Activated CD8-positive, alpha-beta memory T cell treated with anti-CD3 and anti-CD28 coated beads, Interleukin-2, amount 50 U/mL, for 1 hour (primary cell): ENCODE data around the gene KCNH1.

Source experiments
- DNase-seq: peaks from one replicate; pipeline ENCODE4 v3.0.0-alpha.2; 2020; ENCODE audit errors: extremely low read depth

The KCNH1 gene

DNA sequence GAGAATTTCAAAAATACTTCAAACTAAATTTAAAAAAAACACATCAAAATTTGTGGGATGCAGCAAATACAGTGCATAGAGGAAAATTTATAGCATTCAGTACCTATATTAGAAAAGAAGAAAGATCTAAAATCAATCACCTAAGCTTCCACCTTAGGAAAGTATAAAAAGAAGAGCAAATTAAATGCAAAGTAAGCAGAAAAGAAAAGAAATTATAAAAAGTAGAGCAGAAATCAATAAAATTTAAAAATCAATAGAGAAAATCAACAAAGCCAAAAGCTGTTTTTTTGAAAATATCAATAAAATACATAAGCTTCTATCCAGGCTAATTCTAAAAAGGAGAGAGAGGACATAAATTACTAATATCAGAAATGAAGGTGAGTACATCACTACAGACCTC, 255.4 kb downstream of the KCNH1 start:
- DNase-seq = no peak

DNA sequence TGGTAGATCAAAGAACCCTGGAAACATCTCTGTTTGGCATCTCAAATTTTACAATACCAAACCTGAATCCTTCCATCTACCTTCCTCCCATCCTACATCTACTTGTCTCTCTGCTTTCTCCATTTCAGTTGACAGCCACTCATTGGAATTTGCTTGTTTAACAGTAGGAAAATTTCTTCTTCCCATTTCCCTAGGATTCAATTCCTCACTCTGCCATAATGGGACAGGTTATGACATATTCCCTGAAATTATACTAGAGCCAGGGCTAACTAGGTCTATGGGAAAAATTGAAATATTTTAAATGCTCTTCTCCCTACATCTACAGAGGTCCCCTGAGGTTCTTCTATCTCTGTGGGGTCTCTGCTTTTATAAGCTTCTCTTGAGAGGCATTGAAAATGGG, 257.7 kb downstream of the KCNH1 start:
- DNase-seq = no peak

DNA sequence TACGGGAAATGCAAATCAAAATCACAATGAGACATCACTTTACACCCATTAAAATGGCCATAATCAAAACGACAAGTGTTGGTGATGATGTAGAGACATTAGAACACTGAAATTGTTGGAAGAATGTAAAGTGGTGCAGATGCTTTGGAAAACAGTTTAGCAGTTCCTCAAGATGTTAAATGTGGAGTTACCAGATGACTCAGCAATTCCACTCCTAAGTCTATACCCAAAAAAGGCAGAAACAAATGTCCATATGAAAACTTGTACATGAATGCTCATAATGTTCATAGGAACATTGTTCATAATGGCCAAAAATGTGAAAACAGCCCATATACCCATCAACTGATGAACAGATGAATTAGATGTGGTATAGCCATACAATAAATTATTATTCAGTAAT, 267.4 kb downstream of the KCNH1 start:
- no peak for DNase-seq

DNA sequence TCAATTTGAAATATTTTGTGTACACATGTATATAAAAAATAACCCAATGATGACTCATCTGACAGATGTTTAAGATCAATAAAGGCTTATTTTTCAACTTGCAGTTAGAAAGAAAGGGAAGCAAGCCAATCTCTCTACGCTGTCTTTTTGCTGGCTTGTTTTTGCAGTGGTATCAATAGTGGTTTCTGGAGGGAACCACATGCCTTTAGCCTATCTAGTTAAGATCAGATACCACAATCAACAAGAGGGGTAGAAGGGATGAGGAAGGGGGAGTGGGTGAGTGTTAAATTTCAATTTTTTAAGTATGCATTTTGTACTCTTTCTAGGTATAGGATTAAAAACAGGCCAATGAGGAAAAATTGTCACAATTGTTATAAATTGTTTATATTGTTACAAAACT, 276.2 kb downstream of the KCNH1 start:
- no peak for DNase-seq

DNA sequence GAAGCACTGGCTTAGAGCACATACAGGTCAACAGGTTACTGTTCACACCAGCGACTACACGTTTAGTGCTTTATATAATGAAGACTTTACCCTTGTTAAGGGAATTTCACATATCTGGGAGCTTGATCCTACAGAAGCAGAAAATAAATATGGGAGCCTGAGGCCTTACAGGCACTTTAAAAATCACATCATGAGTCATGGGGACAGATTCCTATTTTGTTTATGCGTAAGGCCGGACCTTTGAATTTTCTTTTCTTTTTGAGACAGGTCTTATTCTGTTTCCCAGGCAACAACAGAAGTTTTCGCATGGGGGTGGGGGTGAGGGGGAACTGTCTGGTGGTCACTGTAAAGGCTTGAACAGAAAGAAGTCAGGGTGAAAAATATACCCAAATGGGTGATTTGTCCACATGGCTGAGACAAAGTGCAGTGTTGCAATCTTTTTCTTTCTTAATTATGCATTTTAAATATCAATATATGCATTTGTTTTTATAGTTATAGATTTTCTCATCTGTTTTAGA, 276.7 kb downstream of the KCNH1 start:
- no peak for DNase-seq

DNA sequence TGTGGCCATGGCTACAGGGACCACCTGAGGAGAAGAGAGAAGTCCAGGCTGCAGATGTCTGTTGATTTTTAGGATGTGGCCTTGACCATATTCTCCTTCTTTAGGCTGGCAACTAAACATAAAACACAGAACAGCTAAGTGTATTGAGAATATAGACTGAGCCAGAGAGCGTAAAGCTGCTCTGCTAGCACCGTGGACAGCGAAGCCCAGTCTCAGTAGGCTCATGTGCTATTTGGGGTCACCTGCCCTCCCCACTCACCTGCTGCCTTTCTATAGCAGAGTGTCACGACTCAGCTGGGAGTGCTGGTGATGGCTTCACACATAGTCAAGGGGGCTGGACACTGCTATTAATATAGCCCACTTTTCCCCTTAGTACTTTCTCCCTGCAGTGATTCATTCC, 278.5 kb downstream of the KCNH1 start:
- DNase-seq = no peak

DNA sequence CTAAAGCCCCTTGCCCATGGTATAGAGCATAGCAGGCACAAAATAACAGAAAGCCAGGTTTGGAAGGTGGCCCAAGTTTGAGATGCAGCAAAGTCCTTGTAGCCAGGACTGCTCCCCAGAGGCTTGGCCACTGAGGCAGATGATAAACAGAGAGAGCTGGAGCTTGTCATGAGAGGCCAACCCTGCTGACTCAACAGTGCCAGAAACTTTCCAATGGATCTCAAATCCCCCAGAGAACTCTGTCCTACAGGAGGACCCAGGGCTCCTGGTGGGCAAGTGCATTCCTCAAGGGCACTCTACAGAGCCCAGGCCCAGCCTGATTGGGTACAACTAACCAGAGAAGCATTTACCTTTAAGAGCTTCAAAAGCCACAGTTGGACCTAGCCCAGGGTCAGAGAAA, 280.7 kb downstream of the KCNH1 start:
- no peak for DNase-seq

DNA sequence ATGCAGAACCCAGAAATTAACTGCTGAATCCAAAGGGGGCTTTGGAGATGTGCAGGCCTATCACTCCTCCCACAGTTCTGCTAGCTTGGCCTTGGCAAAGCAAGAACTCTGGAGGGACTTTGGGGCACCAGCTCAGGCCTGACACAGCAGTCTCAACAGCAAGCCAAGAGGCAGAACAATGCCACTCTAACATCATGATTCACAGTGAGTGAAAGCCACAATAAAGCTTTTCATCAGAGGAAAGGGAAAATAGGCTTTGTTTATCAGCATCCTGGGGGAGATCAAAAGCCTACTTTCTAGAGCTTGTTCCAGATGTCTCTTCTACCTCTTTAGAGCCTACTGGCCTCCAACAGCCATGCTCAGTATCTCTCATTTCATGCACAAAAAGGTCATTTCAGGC, 283.4 kb downstream of the KCNH1 start:
- DNase-seq = no peak

DNA sequence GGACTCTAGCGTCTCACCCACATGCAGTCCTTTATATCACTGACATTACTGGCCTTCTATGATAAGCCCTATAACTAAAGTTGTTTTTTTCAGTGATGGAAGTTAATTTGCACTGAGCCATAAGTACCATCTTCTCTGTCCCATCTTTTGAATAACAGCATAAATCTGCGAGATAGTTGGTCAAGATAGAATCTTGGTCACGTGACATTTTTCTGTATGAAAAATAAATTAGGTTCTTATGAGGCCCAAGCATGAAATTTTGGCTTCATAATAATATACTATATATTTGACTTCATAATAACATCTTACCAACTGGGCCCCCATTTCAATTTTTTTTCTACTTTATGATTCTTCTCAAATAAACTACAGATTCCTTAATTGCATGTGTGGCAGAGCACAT, 285.5 kb downstream of the KCNH1 start:
- no peak for DNase-seq

DNA sequence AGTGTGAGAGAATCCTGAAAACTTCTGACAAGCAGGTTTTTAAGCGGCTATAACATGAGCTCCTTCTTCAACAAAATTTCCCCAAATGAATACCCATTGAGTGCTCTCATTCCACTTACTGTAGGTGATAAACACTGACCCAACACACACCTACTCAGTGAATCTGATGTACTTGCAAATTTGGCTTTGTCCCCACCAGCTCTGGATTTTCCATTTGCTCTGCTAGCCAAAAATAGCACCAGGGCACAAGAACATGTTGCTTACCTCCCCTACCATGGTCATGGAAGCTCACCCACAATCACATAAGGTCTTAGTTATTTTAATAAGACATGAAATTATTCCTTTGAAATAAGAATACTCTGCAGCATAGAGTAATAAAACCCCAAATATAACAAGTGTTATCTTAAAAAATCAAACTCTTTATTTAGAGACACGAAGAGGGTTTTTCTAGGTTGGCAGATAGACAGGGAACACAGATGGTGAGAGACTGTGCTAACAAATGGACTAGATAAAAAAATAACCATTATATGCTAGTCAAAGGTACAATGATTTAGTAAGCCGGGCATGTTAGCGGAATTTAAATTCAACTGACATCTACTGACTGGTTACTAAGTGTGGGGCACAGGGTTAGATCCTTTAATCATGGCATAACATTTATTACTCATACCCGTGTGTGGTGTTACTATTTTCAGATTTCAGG, 291.9 kb downstream of the KCNH1 start:
- DNase-seq = no peak

DNA sequence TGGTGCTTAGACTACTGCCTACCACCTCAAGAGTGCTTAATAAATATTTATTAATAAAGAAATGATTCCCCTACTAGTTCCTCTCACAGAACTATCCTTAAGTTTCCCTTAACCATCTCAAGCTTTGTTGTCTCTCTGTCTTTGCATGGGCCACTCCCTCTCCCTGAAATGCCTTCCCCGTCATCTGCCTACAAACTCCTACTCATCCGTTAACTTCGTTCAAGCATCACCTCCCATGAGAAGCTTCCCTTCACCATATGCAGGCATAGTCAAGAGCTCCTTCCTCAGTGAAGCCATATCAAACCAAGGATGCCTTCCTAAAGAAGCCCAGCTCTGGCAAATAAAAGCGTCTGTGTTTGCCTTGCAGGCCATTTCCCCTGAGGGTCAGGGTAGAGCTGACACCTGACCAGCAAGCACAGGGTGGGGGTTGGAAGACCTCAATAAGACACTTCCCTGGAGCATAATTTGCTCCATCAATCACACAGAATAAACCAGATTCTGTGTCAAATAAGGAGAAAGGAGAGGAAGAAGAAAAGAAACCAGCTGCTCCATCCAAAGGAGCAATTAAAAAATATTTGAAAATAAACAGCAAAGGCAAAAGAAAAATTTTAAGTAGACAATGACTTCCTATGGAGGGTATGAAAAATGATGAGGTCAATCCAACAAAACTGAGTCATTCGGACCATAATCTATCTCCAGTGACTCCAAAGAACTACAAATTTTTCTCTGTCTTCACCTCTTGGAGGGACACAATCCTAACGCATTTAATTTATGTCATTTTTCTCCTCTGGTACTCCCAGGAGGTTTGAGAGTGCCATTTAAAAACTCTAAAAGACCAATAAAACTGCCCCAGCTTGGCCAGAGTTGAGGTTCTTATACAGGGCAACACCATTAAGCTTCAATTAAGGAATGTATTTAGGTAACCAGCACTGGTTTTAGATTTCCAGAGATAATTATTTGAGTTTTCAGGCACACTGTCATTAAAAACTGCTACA, 303.6 kb downstream of the KCNH1 start:
- no peak for DNase-seq

DNA sequence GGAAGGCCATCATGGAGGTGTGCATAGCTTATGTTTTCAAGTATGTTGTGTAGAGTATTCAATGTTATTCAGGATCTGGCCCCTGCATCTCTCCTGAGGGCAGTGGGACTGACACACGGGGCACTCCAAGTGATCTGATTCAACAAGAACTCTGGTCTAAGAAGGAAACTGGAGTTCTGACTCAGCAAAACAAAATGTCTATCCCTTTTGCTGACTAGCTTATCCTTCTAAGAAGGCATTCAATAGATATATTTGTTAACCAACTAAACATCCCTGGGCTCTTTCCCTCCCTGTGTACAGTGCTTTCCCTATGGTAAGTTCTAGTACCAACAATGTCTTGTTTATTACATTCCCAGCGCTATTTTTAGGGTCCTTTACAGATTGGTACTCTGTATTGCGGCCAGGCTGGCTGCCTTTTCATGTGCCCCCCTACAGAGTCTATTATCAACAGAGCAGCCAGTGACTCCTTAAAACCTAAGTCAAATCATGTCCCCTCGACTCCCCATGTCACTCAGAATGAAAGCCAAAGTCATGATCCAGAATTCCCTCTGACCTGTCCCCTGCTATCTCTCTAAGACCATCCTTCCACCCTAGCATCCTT, 304.9 kb downstream of the KCNH1 start:
- DNase-seq = no peak

DNA sequence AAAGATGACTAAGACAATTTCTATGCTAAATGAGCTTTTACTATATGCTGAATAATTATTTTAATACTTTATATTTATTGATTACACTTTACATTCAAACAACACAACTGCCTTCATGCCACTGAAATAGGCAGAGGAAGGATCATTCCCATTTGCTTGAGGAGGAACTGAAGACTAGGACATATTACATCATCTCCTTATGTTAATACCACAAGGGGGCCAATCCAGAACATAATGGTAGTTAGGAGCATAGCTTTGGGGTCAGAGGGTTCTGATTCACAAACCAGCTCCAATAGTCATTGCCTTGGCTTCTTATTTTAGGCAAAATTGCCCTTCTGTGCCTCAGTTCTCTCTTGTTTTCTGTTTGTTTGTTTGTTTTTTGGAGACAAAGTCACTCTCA, 306.5 kb downstream of the KCNH1 start:
- DNase-seq = no peak

DNA sequence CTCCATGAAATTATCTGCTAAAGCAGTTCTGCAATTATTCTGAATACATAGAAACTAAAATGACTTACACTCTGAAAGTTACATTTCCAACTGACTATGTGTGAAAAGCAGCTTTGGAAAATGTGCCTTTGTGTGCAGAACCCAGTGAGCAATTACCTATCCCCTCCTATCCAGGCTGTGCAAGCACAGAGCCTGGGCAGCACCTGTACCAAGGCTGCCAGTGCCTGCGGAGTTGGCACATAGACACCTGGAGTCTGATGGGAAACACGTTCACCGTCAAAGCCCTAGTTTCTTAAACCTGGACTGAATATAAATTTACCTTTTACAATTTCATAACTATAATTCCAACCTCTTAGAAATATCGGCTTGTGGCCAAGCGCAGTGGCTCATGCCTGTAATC, 307.3 kb downstream of the KCNH1 start:
- no peak for DNase-seq

DNA sequence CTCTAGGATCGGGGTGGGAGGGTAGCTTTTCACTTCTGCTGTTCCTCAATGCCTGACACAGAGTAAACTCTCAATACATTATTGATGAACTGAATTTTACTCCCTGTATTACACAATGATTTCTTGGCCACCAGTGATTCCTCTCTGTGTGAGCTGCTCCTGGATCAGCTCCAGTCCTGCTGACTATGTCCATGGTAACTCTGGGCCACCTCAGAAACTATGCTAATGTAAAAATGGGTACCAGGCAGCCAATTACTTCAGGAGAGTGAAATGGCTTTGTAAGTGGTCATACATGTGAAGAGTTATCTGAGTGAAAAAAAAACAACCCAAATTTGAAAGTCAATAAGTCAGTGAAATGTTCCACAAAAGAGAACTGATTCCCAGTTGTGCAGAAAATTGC, 311.0 kb downstream of the KCNH1 start:
- DNase-seq = no peak

DNA sequence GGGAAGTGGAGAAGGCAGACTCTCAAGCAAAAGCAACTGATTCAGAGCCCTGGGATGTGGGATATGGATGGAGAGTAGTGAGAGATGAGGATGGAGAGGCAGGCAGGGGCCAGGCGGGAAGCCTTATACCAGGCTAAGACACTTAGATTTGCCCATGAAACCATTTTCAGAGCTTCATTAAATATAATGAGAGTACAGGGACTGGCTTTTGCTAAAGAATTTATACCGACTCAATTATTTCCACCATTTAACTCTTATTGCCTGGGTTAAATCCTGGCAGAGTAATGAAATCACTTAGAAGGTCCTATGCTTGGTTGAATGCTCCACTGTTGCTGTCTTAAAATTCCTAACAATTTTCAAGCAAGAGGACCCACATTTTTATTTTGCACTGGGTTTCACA, 311.7 kb downstream of the KCNH1 start:
- no peak for DNase-seq

DNA sequence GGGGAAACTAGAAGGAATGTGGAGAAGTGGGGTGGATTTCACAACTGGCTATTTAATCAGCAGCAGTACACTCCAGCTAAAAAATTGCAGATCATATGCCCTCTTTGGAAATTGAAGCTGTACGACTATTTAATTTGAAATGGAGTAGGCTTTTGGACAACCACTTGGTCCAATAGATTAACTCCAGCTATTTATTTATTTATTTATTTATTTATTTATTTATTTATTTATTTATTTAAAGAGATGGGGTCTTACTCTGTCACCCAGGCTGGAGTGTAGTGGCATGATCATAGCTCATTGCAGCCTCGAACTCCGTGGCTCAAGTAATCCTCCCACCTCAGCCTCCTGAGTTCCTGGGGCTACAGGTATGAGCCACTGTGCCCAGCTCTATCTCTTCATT, 312.3 kb downstream of the KCNH1 start:
- no peak for DNase-seq

DNA sequence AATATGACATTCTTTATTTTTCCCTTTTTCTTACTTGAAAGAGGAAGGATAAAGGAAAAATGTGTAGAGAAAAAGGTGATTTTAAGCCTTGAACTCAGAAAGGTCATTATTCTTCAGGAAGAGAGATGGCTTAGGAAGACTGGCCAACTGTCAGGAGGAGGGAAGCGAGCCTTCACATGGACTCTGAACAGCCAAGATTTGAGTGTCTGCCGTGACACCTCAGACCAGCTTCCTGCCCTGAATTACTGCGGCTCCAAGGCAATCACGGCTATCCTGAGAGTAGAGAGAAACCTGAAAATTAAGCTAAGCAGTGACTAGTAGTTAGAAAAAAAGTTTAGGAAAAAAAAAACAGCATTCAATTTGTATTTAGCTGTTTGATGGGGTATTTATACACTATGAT, 314.7 kb downstream of the KCNH1 start:
- no peak for DNase-seq

DNA sequence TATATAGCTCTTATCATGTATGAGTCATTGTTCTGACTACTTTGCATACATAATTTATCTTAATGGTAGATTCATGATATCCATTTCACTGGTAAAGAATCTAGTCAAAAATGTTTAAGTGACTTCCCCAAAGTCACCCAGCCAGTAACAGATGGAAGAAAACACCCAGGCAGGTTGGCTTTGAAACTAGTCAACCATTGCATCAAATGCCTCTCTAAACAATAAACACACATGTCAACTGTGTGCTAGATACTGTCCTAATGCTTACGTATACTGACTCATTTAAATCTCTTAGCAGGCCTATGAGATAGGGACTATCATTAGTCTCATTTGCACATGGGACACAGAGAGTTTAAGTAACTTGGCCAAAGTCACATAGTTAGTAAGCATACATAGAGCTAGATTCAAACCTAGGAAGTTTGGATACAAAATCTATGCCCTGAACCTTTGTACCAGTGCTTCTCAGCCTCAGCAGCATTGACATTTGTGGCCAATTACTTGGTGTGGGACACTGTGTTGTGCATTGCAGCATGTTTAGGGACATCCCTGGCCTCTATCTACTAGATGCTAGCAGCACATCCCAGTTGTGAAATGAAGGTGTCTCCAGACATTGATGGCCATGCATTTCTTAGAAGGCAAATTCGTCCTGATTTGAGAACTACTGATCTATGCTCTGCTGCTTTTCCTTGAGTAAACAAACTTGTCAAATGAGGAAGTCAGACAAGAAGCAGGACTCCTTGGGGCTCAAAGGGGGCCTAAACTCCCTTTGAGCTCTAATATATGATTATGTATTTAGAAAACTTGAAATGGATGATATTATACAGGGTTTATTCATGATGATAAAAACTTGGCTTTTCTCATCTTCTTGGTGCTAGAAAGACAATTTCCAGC, 316.3 kb downstream of the KCNH1 start:
- no peak for DNase-seq

DNA sequence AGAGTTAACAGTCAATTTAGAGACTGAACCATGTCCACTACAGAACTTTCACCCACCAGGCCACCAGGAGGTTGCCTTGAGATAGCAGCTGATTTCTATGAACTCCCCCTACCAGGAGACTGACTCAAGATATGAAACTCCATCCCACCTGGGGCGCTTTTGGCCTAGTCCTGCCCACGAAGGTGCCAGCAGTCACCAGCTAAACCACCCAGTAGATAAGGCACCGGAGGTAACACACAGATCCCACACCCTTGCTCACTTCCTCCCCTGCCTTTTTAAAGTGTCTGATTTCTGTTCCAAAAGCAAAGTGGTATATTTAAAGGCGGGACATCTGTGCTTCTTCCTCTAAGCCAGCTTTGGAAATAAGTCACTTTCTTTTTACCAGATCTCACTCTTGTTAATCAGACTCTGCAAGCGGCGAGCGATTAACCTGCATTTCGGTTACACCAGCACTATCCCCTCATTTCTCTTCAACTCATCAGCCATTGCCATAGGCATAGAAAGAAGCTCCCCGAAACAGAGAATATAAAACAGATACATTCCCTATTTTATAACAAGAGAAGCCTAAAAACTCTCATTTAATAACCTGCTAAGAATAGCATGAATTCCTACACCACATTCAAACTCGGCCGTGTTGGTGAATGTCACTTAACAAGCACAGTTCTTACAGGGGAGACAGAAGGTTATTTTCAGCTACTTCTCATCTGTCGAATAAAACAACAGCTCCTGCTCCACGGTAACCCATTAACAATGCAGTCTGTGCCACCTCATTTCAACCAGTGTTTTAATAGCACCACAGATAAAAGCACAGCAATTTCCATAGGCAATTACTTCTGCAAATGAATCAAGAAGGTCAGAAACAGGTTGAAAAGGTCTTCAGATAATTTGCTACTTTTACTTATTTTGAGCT, 318.1 kb downstream of the KCNH1 start:
- DNase-seq = no peak
